AG10803 (cell line): ENCODE results near the gene MAP1LC3B2.
A peak's percentile ranks its signal among the peaks of the same experiment; 100 is the strongest.

Experiments
- DNase-seq: peaks from one replicate; pipeline ENCODE4 v3.0.0; 2010; ENCODE audit warnings: low read depth
- H3K4me3 ChIP-seq: 2 replicates; pipeline ENCODE4 v1.5.1; 2011; ENCODE audit warnings: mild to moderate bottlenecking, low read length, control low read depth
- TF ChIP-seq, protein P1 (sequence below): conservative IDR thresholded peaks from 2 replicates; pipeline ENCODE4 v1.5.1; 2011; ENCODE audit warnings: mild to moderate bottlenecking, low read length, control low read depth, inconsistent platforms

The MAP1LC3B2 gene

DNA sequence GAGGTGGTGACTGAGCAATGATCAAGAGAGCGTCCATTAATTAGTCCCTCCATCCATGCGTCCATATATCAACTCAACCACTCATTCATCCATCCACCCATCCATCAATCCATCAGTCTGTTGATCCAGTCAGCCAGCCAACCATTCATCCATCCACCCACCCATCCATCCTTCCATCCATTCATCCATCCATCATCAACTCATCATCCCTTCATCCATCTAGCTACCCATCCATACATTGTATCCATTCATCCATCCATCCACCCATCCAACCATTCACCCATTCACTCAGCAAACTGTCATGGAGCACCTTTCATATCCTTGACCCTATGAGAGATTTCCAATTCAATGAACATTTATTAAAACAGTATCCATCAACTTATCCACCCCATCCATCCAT lies 28.1 kb downstream of the MAP1LC3B2 start:
- DNase-seq, result no peak
- TF ChIP-seq, protein P1, sequence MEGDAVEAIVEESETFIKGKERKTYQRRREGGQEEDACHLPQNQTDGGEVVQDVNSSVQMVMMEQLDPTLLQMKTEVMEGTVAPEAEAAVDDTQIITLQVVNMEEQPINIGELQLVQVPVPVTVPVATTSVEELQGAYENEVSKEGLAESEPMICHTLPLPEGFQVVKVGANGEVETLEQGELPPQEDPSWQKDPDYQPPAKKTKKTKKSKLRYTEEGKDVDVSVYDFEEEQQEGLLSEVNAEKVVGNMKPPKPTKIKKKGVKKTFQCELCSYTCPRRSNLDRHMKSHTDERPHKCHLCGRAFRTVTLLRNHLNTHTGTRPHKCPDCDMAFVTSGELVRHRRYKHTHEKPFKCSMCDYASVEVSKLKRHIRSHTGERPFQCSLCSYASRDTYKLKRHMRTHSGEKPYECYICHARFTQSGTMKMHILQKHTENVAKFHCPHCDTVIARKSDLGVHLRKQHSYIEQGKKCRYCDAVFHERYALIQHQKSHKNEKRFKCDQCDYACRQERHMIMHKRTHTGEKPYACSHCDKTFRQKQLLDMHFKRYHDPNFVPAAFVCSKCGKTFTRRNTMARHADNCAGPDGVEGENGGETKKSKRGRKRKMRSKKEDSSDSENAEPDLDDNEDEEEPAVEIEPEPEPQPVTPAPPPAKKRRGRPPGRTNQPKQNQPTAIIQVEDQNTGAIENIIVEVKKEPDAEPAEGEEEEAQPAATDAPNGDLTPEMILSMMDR, result no peak
- no peak overlapping the region for H3K4me3 ChIP-seq

DNA sequence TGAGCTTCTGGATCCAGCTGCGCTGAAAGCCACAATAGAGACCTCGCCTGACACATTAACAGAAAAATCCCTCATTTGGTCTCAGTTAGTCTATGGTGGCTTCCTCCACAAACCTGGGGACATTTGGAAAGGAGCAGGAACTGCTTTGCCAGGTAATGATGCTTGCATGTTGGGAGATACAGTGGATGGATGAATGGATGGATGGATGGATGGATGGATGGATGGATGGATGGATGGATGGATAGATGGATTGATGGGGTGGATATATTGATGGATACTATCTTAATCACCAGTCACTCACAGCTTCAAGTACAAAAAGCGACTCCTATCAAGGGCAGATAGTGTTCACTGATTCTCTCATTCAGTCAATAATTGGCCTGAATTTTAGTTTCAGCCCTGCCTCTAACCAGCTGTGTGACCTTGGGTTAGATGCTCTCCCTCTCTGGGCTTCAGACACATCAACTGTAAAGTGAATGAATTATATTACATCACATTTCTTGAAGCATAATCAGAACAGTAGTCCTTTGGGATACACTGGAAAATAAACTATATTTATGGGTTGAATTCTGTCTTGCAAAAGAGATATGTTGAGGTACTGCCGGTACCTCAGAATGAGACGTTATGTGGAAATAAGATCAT lies 29.3 kb downstream of the MAP1LC3B2 start:
- no peak overlapping the region for H3K4me3 ChIP-seq
- TF ChIP-seq, protein P1, result no peak
- no peak for DNase-seq

DNA sequence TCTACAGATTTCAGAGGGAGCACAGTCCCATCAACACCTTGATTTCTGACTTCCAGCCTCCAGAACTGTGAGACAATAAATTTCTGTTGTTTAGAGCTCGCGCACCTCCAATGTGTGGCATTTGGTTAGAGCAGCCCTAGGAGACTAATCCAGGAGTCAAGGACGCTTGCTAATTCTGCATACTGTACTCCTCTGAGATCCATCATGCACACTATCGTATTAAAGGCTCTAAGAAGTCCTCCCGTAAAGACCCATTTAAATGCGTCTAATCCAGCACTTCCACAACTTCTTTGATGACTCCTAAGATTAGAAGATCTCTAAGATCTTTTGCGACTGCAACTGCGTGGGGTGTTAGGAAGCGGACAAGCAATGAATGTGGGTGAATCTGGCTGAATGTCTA lies 30.4 kb downstream of the MAP1LC3B2 start:
- TF ChIP-seq, protein P1, result no peak
- DNase-seq, result no peak
- H3K4me3 ChIP-seq, result no peak overlapping the region

DNA sequence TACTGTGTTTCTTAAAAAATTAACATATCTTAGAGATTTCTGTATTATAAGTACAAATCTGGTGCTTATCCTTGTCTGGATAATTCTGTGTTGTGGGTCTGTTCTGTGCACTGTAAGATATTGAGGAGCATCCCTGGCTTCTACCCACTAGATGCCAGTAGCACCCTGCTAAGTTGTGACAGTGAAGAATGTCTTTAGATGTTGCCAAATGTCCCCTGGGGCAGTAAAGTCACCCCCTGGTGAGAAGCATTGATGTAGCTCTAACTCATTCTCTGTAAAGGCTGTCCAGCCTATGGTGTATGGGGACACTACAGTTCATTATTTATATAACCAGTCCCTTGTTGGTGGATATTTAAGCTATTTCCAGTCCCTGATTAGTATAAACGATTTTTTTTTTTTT lies 31.4 kb downstream of the MAP1LC3B2 start:
- DNase-seq, result no peak
- TF ChIP-seq, protein P1, result no peak
- no peak overlapping the region for H3K4me3 ChIP-seq

DNA sequence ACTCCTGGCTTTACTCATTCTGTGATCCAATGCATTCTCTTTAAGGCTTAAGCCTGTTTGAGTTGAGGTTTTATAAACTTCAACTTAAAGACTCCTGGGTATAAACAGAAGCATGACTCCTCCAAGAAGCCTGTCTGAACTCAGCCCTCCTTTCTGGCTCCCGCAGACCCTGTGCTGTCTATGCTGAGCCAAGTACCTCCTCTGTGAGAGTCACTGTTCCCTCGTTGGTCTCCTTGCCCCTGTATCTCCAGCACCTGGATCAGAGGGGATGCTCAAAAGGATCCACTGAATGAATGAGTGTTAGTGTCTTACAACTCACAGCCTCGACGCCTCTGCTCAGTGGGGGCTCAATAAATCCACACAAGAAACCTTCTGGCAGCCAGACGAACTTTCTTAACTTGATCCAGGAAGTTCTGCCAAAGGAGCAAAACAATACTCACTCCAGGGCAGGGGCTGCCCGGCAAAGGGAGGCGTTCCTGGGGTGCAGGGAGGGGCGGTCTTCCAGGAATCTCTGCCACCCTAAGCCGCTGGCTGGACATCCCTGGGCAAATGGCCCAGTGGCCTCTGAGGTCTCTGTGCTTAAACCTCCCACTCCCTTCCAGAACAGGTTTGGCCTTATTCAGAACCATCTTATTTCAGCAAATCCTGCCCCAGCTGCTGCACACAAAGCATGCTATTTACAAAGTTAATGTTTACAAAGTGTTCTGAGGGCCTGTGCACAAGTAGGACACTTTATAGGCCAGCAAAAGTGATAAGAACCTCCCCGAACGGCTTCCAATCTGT lies 32.9 kb downstream of the MAP1LC3B2 start:
- peak; percentile 46 for DNase-seq
- H3K4me3 ChIP-seq, result no peak overlapping the region
- TF ChIP-seq, protein P1, result no peak

DNA sequence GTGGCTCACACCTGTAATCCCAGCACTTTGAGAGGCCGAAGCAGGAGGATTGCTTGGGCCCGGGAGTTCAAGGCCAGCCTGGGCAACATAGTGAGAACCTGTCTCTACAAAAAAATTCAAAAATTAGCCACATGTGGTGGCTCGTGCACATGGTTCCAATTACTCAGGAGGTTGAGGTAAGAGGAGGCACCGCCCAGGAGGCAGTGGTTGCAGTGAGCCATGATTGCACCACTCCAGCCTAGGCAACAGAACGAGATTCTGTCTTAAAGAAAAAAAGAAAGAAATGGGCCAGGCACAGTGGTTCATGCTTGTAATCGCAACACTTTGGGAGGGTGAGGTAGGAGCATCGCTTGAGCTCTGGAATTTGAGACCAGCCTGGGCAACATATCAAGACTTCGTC lies 33.5 kb downstream of the MAP1LC3B2 start:
- TF ChIP-seq, protein P1, result no peak
- no peak overlapping the region for H3K4me3 ChIP-seq
- peak; percentile 93 for DNase-seq

DNA sequence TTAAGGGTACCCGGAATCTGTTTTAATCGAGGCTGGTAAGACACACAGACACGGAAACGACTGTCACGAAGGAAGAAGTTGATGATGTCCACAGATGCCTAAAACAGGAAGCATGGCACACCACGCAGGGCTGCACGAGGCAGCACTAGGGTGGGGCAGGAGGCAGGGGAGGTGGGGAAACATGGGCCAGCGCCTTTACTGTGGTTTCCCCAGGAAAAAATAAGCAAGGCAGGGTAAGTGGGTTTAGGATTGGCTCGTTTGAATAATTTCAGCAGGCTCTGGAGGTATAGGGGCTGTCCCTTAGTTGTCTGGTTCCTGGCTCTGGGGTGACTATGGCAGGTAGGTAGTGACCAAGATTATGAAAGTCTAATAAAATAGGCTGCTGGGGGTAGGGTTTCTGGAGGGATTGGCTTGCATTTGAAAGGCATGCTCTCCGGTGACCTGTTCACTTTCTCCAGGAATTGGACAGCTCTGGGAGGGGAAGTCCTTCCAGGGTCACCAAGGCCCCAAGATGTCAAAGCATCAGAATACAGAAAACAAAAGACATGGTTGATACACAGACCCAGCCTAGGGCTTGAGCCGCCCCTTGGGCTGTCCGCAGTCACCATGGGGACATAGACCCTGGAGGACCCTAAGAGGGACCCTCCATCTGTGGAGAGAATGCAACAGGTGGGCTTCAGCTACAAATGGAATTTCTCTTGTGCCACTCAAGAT lies 35.3 kb downstream of the MAP1LC3B2 start:
- H3K4me3 ChIP-seq, result no peak overlapping the region
- TF ChIP-seq, protein P1, result no peak
- DNase-seq, result no peak
